GM06990 (cell line): ENCODE results near the gene USP24.

Experiments used
- DNase-seq: peaks from one replicate; pipeline ENCODE4 v3.0.0-alpha.2; 2011; ENCODE audit not compliant: insufficient read length; ENCODE audit errors: extremely low read depth
- H3K27me3 ChIP-seq: replicated peaks from 2 replicates; pipeline ENCODE4 v1.6.0; 2011; ENCODE audit warnings: low read length; ENCODE audit not compliant: control insufficient read depth, insufficient read depth
- H3K36me3 ChIP-seq: 2 replicates; pipeline ENCODE4 v1.5.1; 2011; ENCODE audit warnings: low read length; ENCODE audit not compliant: control insufficient read depth, insufficient read depth
- H3K4me3 ChIP-seq: replicated peaks from 2 replicates; pipeline ENCODE4 v1.5.1; 2011; ENCODE audit warnings: low read depth, mild to moderate bottlenecking, control low read depth, low read length
- CTCF ChIP-seq: IDR thresholded peaks from 2 replicates; pipeline ENCODE4 v1.5.1; 2011; ENCODE audit warnings: low read length, control low read depth, mild to moderate bottlenecking, inconsistent platforms; ENCODE audit not compliant: insufficient read depth, poor library complexity, severe bottlenecking

Gene USP24

GRCh38 chr1:55215194-55216021 lies at the start of gene USP24:
USP24 (minus strand) TSS chr1:55215364; CDS start chr1:55215113, 251 bp downstream.
- peak; percentile 90 for DNase-seq
- Histone ChIP-seq H3K4me3 (peak within 1 kb of the TSS; percentile 93), H3K36me3 (no peaks in the 10 kb centered on the region), H3K27me3 (no peaks in the 10 kb centered on the region)
- TF ChIP-seq CTCF = no peak

DNA sequence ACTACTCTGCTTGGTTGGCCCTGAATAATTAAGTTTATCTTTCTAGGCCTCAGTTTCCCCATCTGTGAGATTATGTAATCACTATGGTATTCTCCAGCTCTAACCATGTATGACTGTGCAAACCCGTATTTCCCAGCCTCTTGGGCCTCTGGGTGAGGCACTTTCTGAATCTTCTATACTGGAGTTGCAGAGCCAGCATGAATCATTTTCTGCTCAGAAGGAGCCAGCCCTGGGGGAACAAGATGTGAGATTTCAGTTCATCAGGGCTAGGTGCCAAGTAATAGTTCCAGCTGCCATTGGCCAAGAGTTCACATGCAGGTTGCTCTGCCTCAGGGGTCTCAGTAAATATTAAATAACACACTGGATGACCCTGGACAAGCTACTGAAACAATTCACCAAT lies 47.7 kb upstream of the USP24 start:
- no peak for TF ChIP-seq CTCF
- H3K36me3 ChIP-seq = no peaks in the 10 kb centered on the region
- no peak for DNase-seq
- H3K4me3 ChIP-seq = no peak overlapping the region
- no peaks in the 10 kb centered on the region for H3K27me3 ChIP-seq

- Histone ChIP-seq H3K27me3 (no peaks in the 10 kb centered on the region), H3K36me3 (no peaks in the 10 kb centered on the region), H3K4me3 (no peak overlapping the region)
- DNase-seq = peak; percentile 61
- no peak for TF ChIP-seq CTCF
Measured at GRCh38 chr1:55259911-55260609, 44.9 kb upstream of the USP24 start.

- Histone ChIP-seq H3K36me3 (no peaks in the 10 kb centered on the region), H3K27me3 (no peaks in the 10 kb centered on the region), H3K4me3 (no peak overlapping the region)
- DNase-seq = peak; percentile 33
- TF ChIP-seq CTCF = no peak
Measured at GRCh38 chr1:55257958-55258357, 42.8 kb upstream of the USP24 start.

- DNase-seq = no peak
- no peaks in the 10 kb centered on the region for H3K36me3 ChIP-seq
- TF ChIP-seq CTCF = no peak
- no peak overlapping the region for H3K4me3 ChIP-seq
- no peaks in the 10 kb centered on the region for H3K27me3 ChIP-seq
Measured at GRCh38 chr1:55255901-55256300, 40.7 kb upstream of the USP24 start.
